ENCODE measurements around the gene TIAM2.

TIAM2 gene

GRCh38 chr6:155244434-155244833 is 249.3 kb downstream of the TIAM2 start:
- DNase-seq: no peak

- no peak for DNase-seq
Measured at GRCh38 chr6:155245193-155245592, 250.1 kb downstream of the TIAM2 start.

DNA sequence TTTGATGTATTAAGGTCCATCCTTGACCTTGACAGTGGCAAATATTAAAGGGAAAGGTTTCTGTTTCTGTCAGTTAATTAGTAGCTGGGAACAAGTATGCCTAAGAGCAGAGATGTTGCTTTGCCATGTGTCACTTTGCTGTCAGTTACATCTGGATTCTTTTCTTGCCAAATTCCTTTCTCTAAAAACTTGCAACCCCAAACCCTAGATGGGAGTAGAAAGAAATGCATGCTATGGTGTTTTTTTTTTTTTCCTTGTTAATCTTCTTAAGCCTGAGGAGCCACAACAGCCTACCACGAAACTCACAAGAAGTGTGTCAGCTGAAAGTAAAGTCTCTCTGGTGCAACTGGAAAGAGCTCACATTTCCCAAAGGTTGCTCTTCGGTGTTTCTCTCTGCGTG is 250.7 kb downstream of the TIAM2 start:
- no peak for DNase-seq

GRCh38 chr6:155246825-155247224 is 251.7 kb downstream of the TIAM2 start:
- no peak for DNase-seq

- no peak for DNase-seq
Measured at GRCh38 chr6:155247618-155248007, 252.5 kb downstream of the TIAM2 start.

DNA sequence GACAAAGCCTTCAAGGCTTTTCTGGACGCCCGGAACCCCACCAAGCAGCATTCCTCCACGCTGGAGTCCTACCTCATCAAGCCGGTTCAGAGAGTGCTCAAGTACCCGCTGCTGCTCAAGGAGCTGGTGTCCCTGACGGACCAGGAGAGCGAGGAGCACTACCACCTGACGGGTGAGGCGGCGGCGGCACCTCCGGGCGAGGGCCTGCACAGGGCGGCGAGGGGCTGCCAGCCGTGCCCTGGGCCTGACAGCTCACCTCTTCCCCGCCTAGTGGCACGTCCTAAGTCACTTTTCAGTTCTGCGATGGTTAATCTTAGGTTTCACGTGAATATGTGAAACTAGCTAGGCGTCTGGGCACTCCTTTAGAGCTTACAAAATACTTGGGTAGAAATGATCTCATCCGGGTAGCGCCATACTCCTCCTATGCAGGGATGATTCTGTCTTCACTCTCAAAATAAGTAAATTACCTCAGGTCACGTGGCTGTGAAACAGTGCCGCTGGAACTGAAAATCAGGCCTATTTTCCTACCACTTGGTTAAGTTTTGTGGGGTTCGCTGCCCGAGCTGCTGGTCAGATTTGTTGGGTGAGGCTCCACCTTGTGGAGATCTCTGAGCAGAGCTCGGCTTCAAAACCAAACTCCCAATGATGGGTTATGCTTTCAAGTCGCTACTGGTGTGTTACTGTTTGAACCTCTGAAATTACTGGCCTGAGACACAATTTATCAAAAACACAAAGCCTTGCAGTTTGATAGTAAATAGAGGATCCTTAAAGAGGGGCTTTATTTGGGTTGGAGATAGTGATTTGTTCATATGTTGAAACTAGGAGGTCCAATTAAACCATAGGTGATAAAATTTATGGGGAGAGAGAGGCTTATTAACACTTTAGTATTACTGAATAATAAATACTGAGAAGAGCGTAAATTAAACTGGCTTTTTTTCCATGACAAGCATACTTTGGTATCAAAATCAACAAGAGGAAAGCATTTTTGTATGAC is 253.2 kb downstream of the TIAM2 start:
- no peak for DNase-seq

- no peak for DNase-seq
Measured at GRCh38 chr6:155250701-155251381, 255.7 kb downstream of the TIAM2 start.

- no peak for DNase-seq
Measured at GRCh38 chr6:155252581-155252980, 257.5 kb downstream of the TIAM2 start.

- DNase-seq: no peak
Measured at GRCh38 chr6:155253337-155253736, 258.2 kb downstream of the TIAM2 start.

DNA sequence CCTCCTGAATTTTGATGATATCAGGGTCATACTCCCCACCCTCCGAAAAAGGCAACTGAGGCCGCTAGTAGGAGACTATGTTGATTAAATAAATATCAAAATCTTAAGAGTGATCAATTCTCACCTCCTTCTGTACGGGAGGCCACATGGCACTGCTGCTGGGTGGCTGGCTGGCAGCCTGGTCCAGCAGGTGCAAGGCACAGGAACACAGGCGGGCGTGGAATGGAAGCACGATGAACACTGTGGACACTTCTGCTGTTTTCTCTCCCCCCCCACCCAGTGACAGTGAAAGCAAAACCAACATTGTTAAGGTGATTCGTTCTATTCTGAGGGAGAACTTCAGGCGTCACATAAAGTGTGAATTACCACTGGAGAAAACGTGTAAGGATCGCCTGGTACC is 259.0 kb downstream of the TIAM2 start:
- DNase-seq: no peak

DNA sequence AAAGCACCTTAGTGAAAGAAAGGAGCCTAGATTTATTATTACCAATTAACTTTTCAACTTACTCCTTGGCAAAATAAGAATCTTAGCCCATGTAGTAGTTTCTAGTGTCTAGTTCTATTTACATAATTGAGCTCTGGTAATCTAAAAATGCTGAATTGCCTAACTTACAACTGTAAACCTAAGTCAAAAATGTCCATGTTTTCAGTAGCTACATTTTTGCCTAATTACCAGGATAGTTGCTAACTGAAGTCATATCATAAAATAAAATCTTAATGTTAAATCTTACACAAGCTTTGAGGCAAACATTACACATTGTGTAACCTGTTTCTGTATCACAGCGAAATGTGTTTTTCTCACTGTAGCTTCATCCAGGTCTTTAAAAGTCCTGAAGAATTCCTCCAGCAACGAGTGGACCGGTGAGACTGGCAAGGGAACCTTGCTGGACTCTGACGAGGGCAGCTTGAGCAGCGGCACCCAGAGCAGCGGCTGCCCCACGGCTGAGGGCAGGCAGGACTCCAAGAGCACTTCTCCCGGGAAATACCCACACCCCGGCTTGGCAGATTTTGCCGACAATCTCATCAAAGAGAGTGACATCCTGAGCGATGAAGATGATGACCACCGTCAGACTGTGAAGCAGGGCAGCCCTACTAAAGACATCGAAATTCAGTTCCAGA is 261.1 kb downstream of the TIAM2 start:
- no peak for DNase-seq

DNA sequence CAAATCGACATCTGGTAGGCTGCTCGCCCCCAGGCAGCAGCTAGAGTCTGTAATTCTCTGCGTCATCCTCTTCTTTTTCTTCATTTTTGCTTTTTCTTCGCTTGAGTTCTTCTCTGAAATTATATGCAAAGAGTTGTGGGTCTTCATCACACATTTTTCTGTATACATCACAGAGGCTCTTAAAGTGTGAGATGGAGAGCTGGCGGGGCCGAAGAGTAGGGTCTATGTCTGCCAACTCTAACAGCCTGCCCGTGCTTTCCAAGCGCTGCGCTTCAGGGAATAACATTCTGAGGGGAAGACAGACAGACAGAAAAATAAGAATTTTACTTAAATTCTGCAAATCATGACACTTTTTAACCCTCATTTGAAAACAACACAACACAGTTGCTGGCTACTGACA is 262.7 kb downstream of the TIAM2 start:
- DNase-seq: no peak

- no peak for DNase-seq
Measured at GRCh38 chr6:155259204-155259603, 264.1 kb downstream of the TIAM2 start.

GRCh38 chr6:155259897-155260296 is 264.8 kb downstream of the TIAM2 start:
- no peak for DNase-seq

- no peak for DNase-seq
Measured at GRCh38 chr6:155260686-155261085, 265.6 kb downstream of the TIAM2 start.

DNA sequence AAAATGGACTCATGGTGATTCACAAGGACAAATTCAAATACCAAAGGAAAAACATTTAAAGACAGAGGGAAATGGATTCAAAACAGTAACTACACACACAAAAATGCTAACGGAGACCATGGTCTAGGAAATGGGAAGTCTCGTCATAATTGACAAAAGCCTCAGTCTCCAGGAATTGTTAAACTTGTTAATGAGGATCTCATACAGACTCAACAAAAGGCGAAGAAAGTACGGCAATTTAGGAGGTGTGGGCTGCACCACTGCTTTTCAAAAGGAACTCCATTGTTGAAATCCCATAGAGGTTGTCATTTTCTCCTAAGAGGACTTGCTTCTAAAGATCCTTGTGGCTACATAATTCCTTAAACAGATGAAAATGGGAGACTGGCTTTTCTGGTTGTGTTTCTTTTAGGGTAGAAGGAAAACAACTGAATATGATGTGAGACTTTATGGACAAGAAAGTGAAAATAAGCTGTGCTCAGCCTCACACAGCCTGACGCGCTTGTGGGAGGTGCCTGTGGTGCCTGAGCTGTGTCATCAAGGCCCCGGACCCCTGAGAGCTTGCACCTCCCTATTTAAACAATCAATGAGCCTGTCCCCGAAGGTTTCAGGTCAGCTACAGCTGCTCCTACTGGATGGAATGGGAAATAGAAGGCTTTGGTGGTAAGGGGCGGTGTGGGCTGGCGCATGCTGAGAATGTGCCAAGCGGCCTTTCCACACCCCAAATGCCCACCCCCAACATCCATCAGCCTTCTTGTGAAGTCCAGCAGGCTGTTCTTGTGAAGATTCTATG is 266.2 kb downstream of the TIAM2 start:
- DNase-seq: no peak

- no peak for DNase-seq
Measured at GRCh38 chr6:155262655-155263054, 267.5 kb downstream of the TIAM2 start.

DNA sequence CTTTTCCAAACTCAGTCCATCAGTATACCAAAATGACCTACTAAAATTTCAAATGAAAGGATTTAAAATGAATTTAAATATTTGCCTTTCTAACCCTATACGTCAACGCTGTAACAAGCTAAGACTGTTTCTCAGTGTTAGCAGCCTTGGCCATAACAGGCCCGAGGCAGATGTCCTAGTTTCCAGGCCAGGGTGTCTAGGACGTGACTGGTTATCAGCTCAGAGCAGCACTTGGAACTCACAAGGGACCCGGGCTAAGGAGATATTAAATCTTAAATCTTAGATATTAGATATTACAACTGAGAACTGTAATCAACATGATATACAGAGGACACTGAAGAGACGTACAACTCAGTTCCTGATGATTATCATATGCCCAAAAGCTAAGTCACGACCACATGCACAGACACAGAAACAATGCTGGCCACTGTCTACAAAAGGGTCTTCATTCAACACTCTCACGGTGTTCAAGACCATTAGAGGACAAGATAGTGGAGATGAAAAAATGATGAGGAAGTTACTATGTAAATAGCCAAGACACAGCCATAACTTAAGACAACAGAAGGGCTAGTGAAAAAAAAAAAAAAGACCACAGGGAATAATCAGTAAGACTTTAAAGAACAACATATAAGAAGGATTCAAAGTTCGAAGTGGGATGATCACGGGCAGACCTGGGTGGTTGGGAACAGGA is 268.4 kb downstream of the TIAM2 start, which contains the start of gene CLDN20:
CLDN20 (plus strand) TSS at position 641 of the 691 bp plus-strand sequence. CDS start 11,707 bp downstream, outside the sequence.
- DNase-seq: no peak

DNA sequence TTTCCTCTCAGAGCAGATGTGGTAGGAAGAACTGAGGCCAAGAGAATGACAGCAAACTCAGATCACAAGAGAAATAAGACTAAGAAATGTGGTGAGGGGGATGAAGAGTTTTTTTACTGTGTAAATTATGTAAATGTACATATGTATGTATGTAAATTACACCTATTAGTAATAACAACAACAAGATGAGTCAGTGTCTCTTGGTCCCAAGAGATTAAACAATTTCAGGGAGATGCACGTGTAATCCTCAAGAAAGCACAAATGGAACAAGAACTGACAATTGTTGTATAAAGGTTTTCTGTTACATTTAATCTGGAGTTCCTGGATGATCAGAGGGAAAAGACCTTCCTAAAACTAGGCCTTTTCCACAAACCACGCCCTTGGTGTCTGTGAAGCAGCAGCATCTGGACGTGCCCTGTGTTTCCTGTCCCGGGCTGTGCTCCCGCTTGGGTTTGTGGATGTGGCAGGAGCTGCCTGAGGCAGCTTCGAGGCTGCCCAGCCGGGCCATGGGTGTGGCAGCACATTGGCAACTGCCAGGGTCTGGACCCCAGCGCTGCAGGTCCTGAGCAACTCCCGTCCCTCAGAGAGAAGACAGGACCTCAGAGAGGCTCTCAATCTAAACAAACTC is 269.7 kb downstream of the TIAM2 start:
- no peak for DNase-seq

GRCh38 chr6:155265843-155266535 is 270.9 kb downstream of the TIAM2 start:
- DNase-seq: no peak

GRCh38 chr6:155267411-155267810 is 272.3 kb downstream of the TIAM2 start:
- no peak for DNase-seq

All from activated CD8-positive, alpha-beta memory T cell treated with anti-CD3 and anti-CD28 coated beads, Interleukin-2, amount 50 U/mL, for 4 hours (primary cell).